LoVo (cell line): ENCODE results near the gene ITGB6.
A peak's percentile ranks its signal among the peaks of the same experiment; 100 is the strongest.
"Not testable (repeated sequence)": the region's sequence is repeated elsewhere in the genome, so short reads cannot be mapped to it uniquely, and the experiment has no call there.

Experiments
- DNase-seq: peaks from one replicate; pipeline ENCODE4 v3.0.0-alpha.2; 2016; ENCODE audit warnings: low spot score

ITGB6 gene

DNA sequence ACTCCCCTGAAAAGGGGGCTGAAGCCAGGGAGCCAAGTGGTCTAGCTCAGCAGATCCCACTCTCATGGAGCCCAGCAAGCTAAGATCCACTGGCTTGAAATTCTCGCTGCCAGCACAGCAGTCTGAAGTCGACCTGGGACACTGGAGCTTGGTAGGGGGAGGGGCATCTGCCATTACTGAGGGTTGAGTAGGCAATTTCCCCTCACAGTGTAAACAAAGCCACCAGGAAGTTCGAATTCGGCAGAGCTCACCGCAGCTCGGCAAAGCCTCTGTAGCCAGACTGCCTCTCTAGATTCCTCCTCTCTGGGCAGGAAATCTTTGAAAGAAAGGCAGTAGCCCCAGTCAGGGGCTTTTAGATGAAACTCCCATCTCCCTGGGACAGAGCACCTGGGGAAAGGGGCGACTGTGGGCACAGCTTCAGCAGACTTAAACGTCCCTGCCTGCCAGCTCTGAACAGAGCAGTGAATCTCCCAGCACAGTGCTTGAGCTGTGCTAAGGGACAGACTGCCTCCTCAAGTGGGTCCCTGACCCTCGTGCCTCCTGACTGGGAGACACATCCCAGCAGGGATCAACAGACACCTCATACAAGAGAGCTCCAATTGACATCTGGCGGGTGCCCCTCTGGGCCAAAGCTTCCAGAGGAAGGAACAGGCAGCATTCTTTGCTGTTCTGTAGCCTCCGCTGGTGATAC lies 18.8 kb downstream of the ITGB6 start:
- peak; percentile 58 for DNase-seq

DNA sequence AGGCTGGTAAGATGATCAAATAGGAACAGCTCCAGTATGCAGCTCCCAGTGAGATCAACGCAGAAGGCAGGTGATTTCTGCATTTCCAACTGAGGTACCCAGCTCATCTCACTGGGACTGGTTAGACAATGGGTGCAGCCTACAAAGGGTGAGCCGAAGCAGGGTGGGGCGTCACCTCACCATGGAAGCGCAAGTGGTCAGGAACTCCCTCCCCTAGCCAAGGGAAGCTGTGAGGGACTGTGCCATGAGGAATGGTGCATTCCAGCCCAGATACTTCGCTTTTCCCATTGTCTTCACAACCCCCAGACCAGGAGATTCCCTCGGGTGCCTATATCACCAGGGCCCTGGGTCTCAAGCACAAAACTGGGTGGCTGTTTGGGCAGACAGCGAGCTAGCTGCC lies 19.4 kb downstream of the ITGB6 start:
- not testable (repeated sequence) for DNase-seq

- DNase-seq, result no peak
Observed at GRCh38 chr2:160180172-160180571, 19.9 kb downstream of the ITGB6 start.

- DNase-seq, result no peak
Observed at GRCh38 chr2:160175169-160176134, 24.6 kb downstream of the ITGB6 start.

DNA sequence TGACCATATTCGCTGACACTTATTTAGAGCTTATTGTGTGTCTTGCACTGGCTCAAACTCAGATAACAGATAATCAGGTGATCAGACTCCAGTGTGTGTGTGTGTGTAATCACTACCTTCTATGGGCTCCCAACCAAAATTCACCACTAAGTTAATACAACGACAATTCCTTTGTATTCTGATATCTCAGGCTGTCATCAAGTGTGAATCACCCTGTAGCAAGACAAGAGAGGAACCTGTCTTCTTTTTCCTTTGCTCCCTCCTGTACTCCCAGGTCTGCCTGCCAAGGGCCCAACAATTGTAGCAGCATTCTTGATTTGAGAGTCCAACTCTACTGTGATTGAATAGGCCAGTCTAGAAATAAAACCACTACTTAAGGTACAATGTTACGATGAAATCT lies 25.8 kb downstream of the ITGB6 start:
- no peak for DNase-seq

DNA sequence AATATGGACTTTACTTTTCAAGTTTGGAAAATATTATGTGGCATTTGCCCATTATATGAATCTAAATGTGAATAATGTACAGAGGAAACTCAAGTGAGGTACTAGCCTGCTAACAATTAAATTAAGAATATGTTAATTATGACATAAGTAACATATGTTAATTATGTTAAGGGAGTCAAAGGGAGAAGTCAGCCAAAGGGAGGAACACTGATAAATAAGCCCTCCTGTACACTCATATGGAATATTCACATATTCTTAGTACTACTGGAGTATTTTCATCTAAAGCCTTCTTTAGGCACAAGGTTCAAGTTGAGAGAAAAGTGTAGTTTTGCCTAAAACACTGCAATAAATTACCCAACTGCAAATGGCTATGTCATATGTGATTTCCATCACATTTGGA lies 30.1 kb downstream of the ITGB6 start:
- no peak for DNase-seq

GRCh38 chr2:160169471-160169870 lies 30.6 kb downstream of the ITGB6 start:
- no peak for DNase-seq

DNA sequence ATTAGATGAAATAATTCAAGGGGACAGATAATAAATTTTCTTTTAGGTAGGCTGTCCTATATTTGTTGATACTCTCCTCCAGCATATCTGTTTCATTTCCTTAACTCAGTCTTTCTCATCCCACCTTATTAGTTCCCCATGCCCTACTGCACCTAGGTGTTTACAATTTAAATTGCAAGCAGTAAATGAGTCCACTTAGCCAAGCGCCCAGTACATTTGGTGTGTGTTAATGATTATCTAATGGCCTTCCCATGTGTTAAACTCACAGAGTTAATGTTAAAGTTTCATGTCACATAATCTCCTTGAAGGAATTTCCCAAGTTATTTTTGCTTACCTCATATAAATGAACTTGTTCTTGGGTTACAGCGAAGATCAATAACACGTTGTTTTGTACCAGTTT lies 31.2 kb downstream of the ITGB6 start:
- DNase-seq, result no peak

GRCh38 chr2:160167089-160167740 lies 32.9 kb downstream of the ITGB6 start:
- no peak for DNase-seq

- no peak for DNase-seq
Observed at GRCh38 chr2:160165996-160166395, 34.1 kb downstream of the ITGB6 start.

- DNase-seq, result no peak
Observed at GRCh38 chr2:160165081-160165480, 35.0 kb downstream of the ITGB6 start.

DNA sequence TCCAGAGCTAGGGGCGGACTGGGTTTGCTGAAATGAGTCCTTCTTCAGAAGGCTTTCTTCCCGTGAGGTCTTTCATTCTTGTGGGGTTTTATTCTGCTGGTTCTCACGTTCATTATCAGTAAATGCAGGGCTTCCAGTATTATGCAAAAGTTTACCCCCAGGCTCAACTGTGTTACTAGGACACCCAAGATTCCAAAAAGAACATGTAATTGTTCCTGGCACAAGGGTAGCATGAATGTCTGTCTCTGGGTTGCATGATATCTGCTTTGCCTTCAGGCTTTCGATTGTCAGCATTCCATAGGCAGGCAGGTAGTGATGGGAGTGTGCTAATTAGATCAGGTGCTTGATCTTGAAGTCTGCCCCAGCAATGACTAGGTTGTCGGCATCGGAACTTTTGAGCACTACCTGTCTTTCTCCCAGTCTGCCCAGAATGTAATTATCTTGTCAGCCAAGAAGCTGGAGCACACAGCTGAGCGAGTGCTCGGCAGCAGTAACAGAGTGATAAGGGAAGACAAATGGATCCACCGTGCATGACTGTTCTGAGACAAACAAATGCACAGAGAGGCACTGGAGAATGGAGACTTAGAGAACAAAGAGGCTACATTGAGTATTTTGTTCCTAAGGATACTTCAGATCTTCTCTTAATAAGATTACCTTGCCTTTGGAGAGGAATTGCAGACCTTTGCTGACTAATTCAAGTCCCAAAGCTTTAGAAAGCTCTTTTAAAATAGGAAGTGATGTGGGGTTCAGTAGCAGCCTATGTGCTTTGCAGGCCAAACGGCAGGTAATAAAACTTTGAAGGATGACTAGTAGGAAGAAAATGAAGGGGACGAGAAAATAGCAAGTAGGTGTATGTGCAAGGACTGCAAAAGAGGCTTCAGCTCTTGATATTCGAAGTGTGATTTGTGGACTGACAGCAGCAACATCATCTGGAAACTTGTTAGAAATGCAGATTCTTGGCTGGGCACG lies 41.9 kb downstream of the ITGB6 start:
- no peak for DNase-seq

DNA sequence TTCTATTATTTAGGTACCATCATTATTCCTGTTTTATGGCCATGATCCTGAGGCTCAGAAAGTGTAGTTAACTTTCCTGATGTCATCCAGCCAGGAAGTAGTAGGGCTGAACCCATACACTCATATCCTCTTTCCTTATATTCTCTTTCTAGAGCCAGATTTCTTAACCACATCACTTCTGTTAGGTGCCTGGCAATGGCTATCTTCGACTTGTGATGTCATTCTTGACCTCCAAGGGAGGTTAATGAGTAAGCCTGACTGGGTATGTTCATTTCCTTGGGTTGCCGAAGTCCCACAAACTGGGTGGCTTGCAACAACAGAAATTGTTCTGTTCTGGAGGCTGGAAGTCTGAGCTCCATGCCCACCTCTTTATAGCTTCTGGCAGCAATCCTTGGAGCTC lies 43.4 kb downstream of the ITGB6 start:
- no peak for DNase-seq

DNA sequence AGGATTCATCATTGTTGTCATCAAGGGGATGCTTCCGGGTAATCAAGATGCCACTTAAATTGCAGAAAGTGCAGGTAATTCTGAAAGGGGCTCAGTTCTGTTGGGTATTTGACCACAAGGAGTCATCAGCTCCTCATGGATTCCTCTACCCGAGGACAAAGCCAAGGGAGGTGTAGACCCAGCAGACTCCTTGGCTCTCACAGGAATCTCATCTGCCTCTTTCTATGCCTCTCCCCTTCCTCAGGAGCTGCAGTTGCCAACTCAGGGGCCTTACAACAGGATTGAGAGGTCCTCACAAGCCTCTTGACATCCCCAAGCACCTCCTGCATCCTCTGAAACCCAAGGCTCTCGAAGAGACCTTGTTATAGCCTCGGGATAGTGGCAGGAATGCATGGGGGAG lies 44.0 kb downstream of the ITGB6 start:
- no peak for DNase-seq

GRCh38 chr2:160148419-160148818 lies 51.7 kb downstream of the ITGB6 start:
- not testable (repeated sequence) for DNase-seq

DNA sequence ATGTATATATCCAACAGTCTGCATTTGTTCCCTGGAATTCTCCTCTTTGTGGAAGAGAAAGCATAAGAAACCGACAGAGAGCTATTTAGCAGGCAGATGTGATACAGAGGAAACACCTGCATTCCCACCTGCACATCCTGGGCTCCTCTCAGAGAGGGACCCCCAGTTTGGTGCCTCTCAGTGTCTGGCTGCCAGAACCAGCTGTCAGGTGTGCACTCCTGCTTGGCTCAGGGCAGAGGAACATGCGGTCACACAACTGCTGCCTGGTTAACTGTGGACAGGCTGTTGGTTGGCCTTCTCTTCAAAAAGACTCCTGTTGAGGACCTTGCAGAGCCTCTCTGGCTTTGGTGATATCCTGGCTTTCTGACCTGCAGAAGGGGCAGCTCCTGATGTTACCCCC lies 54.6 kb downstream of the ITGB6 start:
- no peak for DNase-seq

GRCh38 chr2:160144280-160144990 lies 55.6 kb downstream of the ITGB6 start:
- DNase-seq, result no peak

GRCh38 chr2:160142472-160142871 lies 57.6 kb downstream of the ITGB6 start:
- DNase-seq, result no peak

GRCh38 chr2:160141912-160142311 lies 58.2 kb downstream of the ITGB6 start:
- DNase-seq, result no peak

DNA sequence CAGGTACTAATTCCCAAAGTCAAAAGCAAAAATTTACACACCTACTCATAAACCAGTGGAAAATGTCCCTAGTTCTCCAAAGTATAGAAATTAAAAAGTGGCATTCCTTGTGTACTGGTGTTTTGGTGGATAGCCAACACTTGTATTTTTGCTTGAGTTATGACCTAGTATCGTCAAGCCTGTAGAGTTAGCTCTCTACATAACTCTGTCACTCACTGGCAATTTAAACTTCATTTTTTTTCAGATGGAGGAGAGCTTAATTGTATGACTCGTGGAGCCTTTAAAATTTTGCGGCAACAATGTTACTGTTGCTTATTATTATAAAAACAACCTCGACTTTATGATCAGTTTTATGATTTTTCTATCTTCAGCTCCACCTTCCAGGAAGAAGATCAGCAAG lies 58.7 kb downstream of the ITGB6 start:
- peak; percentile 2 for DNase-seq

GRCh38 chr2:160140471-160140870 lies 59.6 kb downstream of the ITGB6 start:
- peak; percentile 17 for DNase-seq
